Measurements from ENCODE around the gene RNF180.
"Not testable (repeated sequence)": the region's sequence is repeated elsewhere in the genome, so short reads cannot be mapped to it uniquely, and the experiment has no call there.

The RNF180 gene

GRCh38 chr5:64206653-64207052 is 41.0 kb downstream of the RNF180 start:
- Mint-ChIP-seq H3K27ac (no peak overlapping the region), H3K4me1 (no peaks in the 10 kb centered on the region), H3K4me3 (no peak overlapping the region), H3K36me3 (no peaks in the 10 kb centered on the region), H3K27me3 (no peaks in the 10 kb centered on the region), H3K9me3 (no peaks in the 10 kb centered on the region)
- no peak for DNase-seq
- CTCF ChIA-PET, result no interaction called here

DNA sequence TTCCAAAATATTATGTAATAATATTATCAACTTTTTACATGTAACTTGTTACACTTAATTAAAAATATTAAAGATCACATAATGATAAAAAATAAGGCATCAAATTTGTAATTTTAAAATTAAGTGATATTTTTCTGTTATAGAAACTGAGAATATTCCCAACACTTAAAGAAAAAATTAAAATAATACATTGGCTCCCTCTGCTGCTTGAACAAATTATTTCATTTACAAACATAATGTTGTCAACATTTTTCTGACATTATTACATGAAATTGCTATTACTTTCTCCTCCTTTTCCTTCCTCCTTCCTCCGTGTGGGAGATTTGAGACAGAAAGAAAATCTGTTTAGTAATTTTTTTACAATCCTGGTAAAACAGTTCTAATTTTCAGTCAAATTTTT is 42.3 kb downstream of the RNF180 start:
- no peak overlapping the region for H3K4me3 Mint-ChIP-seq
- H3K9me3 Mint-ChIP-seq, result no peaks in the 10 kb centered on the region
- DNase-seq, result no peak
- H3K36me3 Mint-ChIP-seq, result no peaks in the 10 kb centered on the region
- CTCF ChIA-PET, result no interaction called here
- no peaks in the 10 kb centered on the region for H3K27me3 Mint-ChIP-seq
- no peak overlapping the region for H3K27ac Mint-ChIP-seq
- no peaks in the 10 kb centered on the region for H3K4me1 Mint-ChIP-seq

DNA sequence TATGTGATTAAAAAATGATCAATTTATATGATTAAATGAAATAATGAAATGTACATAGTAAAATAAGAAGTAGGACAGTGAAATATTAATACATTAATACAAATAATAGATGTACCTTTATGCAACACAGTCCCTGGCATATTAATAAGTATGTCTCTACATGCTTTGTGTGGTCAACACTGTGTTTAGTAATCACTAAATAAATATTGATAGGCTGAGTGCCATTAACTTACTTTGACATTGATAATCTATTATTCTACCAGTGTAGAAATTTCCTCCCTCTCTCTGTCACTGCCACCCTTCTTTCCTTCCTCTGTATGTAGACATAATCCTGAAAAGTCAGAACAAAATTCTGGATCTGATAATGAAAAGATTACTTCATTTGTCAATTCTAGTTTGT is 43.7 kb downstream of the RNF180 start:
- no peak for DNase-seq
- Mint-ChIP-seq H3K27me3 (no peaks in the 10 kb centered on the region), H3K9me3 (no peaks in the 10 kb centered on the region), H3K4me3 (no peak overlapping the region), H3K4me1 (no peaks in the 10 kb centered on the region), H3K27ac (no peak overlapping the region), H3K36me3 (no peaks in the 10 kb centered on the region)
- CTCF ChIA-PET, result no interaction called here

- Mint-ChIP-seq H3K4me1 (no peaks in the 10 kb centered on the region), H3K9me3 (no peaks in the 10 kb centered on the region), H3K36me3 (no peaks in the 10 kb centered on the region), H3K27me3 (no peaks in the 10 kb centered on the region), H3K27ac (no peak overlapping the region), H3K4me3 (no peak overlapping the region)
- DNase-seq, result no peak
- CTCF ChIA-PET, result no interaction called here
Observed at GRCh38 chr5:64210866-64211265, 45.2 kb downstream of the RNF180 start.

DNA sequence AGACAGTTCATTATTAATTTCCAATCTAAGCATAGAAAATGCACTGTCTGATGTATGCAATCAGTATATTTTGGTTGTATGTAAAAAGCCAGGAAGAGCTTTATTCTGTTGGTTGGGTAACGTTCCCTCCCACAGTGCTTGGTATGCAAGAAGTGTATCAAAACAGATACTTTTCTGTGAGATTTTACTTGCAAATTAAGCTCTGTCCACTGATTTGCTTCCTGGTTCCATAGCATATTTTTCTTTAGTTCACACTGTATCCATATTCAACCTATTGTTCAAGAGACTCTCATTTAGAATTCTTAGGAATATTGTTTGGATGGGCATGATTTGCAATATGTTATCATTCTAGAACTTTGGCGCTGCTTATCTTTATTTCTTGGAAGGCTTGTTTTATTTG is 47.4 kb downstream of the RNF180 start:
- no peaks in the 10 kb centered on the region for H3K36me3 Mint-ChIP-seq
- H3K9me3 Mint-ChIP-seq, result no peaks in the 10 kb centered on the region
- H3K27ac Mint-ChIP-seq, result no peak overlapping the region
- no peak for DNase-seq
- no peaks in the 10 kb centered on the region for H3K4me1 Mint-ChIP-seq
- no peak overlapping the region for H3K4me3 Mint-ChIP-seq
- CTCF ChIA-PET, result interaction anchor here (2.6 kb wide), 1 partner anchor 16 kb away, joined by 13 read pairs; no protein-coding TSS in a partner anchor
- H3K27me3 Mint-ChIP-seq, result no peaks in the 10 kb centered on the region

GRCh38 chr5:64213531-64213930 is 47.9 kb downstream of the RNF180 start:
- H3K27me3 Mint-ChIP-seq, result no peaks in the 10 kb centered on the region
- no peak overlapping the region for H3K4me3 Mint-ChIP-seq
- no peaks in the 10 kb centered on the region for H3K9me3 Mint-ChIP-seq
- H3K27ac Mint-ChIP-seq, result no peak overlapping the region
- no peak for DNase-seq
- no peaks in the 10 kb centered on the region for H3K36me3 Mint-ChIP-seq
- CTCF ChIA-PET, result interaction anchor here (2.6 kb wide), 1 partner anchor 15 kb away, joined by 13 read pairs; no protein-coding TSS in a partner anchor
- no peaks in the 10 kb centered on the region for H3K4me1 Mint-ChIP-seq

- Mint-ChIP-seq H3K27me3 (no peaks in the 10 kb centered on the region), H3K9me3 (no peaks in the 10 kb centered on the region), H3K27ac (no peak overlapping the region), H3K4me1 (no peaks in the 10 kb centered on the region), H3K36me3 (no peaks in the 10 kb centered on the region), H3K4me3 (no peak overlapping the region)
- CTCF ChIA-PET, result interaction anchor here (2.6 kb wide), 1 partner anchor 15 kb away, joined by 13 read pairs; no protein-coding TSS in a partner anchor
- DNase-seq, result no peak
Observed at GRCh38 chr5:64214132-64214531, 48.5 kb downstream of the RNF180 start.

DNA sequence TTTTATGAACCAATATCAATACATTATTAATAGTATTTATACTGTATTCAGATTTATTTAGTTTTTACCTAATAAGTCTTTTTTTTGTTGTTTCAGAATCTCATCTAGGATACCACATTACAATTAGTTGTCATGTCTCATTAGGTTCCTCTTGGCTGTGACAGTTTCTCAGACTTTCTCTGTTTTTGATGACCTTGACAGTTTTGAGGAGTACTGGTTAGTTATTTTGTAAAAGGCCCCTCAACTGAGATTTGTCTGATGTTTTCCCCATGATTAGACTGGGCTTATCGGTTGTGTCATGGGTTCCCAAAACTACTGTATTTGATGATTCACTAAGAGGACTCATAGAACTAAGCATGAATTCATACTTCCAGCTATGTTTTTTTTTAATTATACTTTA is 56.3 kb downstream of the RNF180 start:
- Mint-ChIP-seq H3K27me3 (no peaks in the 10 kb centered on the region), H3K4me1 (no peaks in the 10 kb centered on the region), H3K9me3 (no peaks in the 10 kb centered on the region), H3K4me3 (no peak overlapping the region), H3K36me3 (no peaks in the 10 kb centered on the region), H3K27ac (no peak overlapping the region)
- CTCF ChIA-PET, result interaction anchor here (0.6 kb wide), 1 partner anchor 10 kb away, joined by 3 read pairs; no protein-coding TSS in a partner anchor
- DNase-seq, result no peak

GRCh38 chr5:64225286-64225981 is 59.8 kb downstream of the RNF180 start:
- DNase-seq, H3K27me3 Mint-ChIP-seq, H3K27ac Mint-ChIP-seq, H3K9me3 Mint-ChIP-seq, H3K36me3 Mint-ChIP-seq, H3K4me3 Mint-ChIP-seq, H3K4me1 Mint-ChIP-seq, CTCF ChIA-PET: not testable (repeated sequence)

GRCh38 chr5:64227131-64227537 is 61.5 kb downstream of the RNF180 start:
- H3K27ac Mint-ChIP-seq, H3K9me3 Mint-ChIP-seq, H3K36me3 Mint-ChIP-seq, H3K4me1 Mint-ChIP-seq, H3K4me3 Mint-ChIP-seq, CTCF ChIA-PET, H3K27me3 Mint-ChIP-seq, DNase-seq: not testable (repeated sequence)

- H3K36me3 Mint-ChIP-seq, result no peaks in the 10 kb centered on the region
- CTCF ChIA-PET, result interaction anchor here (0.7 to 1.9 kb wide), 10 partner anchors 12 to 555 kb away, joined by 3 to 13 read pairs (median 4); no protein-coding TSS in a partner anchor
- H3K9me3 Mint-ChIP-seq, result no peaks in the 10 kb centered on the region
- no peaks in the 10 kb centered on the region for H3K4me1 Mint-ChIP-seq
- no peaks in the 10 kb centered on the region for H3K27me3 Mint-ChIP-seq
- H3K4me3 Mint-ChIP-seq, result no peak overlapping the region
- no peak overlapping the region for H3K27ac Mint-ChIP-seq
- DNase-seq, result no peak
Observed at GRCh38 chr5:64229163-64229774, 63.6 kb downstream of the RNF180 start.

GRCh38 chr5:64260756-64261155 is 95.1 kb downstream of the RNF180 start:
- H3K9me3 Mint-ChIP-seq, result peaks cover 8% of the 10 kb centered on the region
- CTCF ChIA-PET, result no interaction called here
- no peak overlapping the region for H3K27ac Mint-ChIP-seq
- no peak for DNase-seq
- H3K36me3 Mint-ChIP-seq, result no peaks in the 10 kb centered on the region
- no peak overlapping the region for H3K4me3 Mint-ChIP-seq
- no peaks in the 10 kb centered on the region for H3K27me3 Mint-ChIP-seq
- no peaks in the 10 kb centered on the region for H3K4me1 Mint-ChIP-seq

GRCh38 chr5:64269164-64269563 is 103.5 kb downstream of the RNF180 start:
- Mint-ChIP-seq H3K36me3 (no peaks in the 10 kb centered on the region), H3K27me3 (no peaks in the 10 kb centered on the region)
- CTCF ChIA-PET, result no interaction called here

DNA sequence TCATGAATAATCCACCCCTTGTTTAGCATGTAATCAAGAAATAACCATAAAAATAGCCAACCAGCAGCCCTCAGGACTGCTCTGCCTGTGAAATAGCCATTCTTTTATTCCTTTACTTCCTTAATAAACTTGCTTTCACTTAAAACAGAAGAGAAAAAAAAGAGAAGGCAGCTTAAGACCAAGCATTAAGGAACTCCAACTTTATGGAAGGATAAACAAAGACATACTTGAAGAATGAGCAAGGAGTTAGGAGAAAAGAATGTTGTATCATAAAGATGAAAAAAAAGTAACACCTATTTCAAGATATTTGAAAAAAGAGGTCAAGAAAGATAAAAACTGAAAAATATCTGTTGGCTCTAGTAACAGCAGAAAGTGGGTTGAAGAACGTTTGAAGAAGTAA is 107.6 kb downstream of the RNF180 start:
- H3K27me3 Mint-ChIP-seq, result no peaks in the 10 kb centered on the region

More at GRCh38 chr5:64269164-64269563, 103.5 kb downstream of the RNF180 start:
- Mint-ChIP-seq H3K27ac (no peak overlapping the region), H3K4me3 (no peak overlapping the region), H3K4me1 (no peaks in the 10 kb centered on the region), H3K9me3 (peaks cover 8% of the 10 kb centered on the region)
- DNase-seq, result no peak

More for the DNA sequence above, 107.6 kb downstream of the RNF180 start:
- CTCF ChIA-PET, result no interaction called here
- Mint-ChIP-seq H3K36me3 (no peaks in the 10 kb centered on the region), H3K9me3 (no peaks in the 10 kb centered on the region), H3K4me1 (no peaks in the 10 kb centered on the region), H3K4me3 (no peak overlapping the region), H3K27ac (no peak overlapping the region)
- no peak for DNase-seq
